HCT116 (cell line): Measurements from ENCODE around the gene IL6ST. TPM values are rescaled to one million over a fixed set of nuclear protein-coding genes. Genes with fewer than 3 reads are reported as not detected.
A peak's percentile ranks its signal among the peaks of the same experiment; 100 is the strongest.

ENCODE experiments used
- ATAC-seq: fragments of 200-7000 bp; cut with Tn5 transposase; 2 replicates; pipeline ENCODE4 v1.9.1; 2020; ENCODE audit warnings: mild to moderate bottlenecking, moderate library complexity
- BruUV-seq: library from RNA; stranded (reverse); fragments of 400-500 nt; replicated peaks from 2 replicates; lab custom pipeline; 2021; lab: Mats Ljungman, UMichigan
- CTCF ChIA-PET: fragments of 300-600 bp; sonication (Branson Sonifier 250); formaldehyde crosslinking; loops from one replicate; lab custom pipeline; 2021; ENCODE audit warnings: antibody characterized with exemption; lab: Charles Lee
- POLR2A ChIA-PET: fragments of 300-600, 350-600 bp; sonication (Branson Sonifier 250); formaldehyde crosslinking; loops from one replicate; lab custom pipeline; 2021; ENCODE audit warnings: antibody characterized with exemption; lab: Charles Lee
- RAD21 ChIA-PET, 2 experiments: fragments of 300-600 bp; sonication (Branson Sonifier 250); formaldehyde crosslinking; loops; one replicate each; lab custom pipeline; 2023; ENCODE audit warnings: low total read pairs in 2 of 2; ENCODE audit not compliant: uncharacterized antibody in 2 of 2, unreplicated experiment in 2 of 2, low non-redundant PET in 1 of 2; lab: Charles Lee
- DNase-seq: peaks from one replicate; pipeline ENCODE4 v3.0.0-alpha.2; 2010; ENCODE audit warnings: low read depth, low spot score
- H2AFZ ChIP-seq: fragments of 200-600 bp; shearing (Covaris generic), sonication (generic); 2 replicates; pipeline ENCODE4 v1.6.1; 2017; ENCODE audit warnings: low read depth, mixed run types, mixed read lengths, antibody characterized with exemption, low read length; ENCODE audit not compliant: poor library complexity, severe bottlenecking
- H3K27ac ChIP-seq: 2 replicates; pipeline ENCODE4 v1.5.1; 2012; ENCODE audit warnings: low read depth, low read length
- H3K27me3 ChIP-seq: fragments of 200-600 bp; sonication (generic); 2 replicates; pipeline ENCODE4 v1.6.1; 2016; ENCODE audit warnings: mixed run types, low read length, mixed read lengths; ENCODE audit not compliant: insufficient read depth
- H3K36me3 ChIP-seq, 2 experiments: fragments of 200-500 bp in 1 of 2; fragments of 200-600 bp in 1 of 2; sonication (Bioruptor generic) in 1 of 2; sonication (generic) in 1 of 2; 2 replicates each; pipeline versions ENCODE4 v1.5.1 to v1.6.1; 2014 to 2016; ENCODE audit warnings: low read length in 2 of 2, inconsistent platforms in 1 of 2, mixed read lengths in 1 of 2, mixed run types in 1 of 2; ENCODE audit not compliant: insufficient read depth in 2 of 2, control insufficient read depth in 1 of 2
- H3K4me1 ChIP-seq, 2 experiments: fragments of 200-600 bp in 1 of 2; sonication (generic) in 1 of 2; 2 replicates each; pipeline versions ENCODE4 v1.5.1 to v1.6.1; 2012 to 2017; ENCODE audit warnings: low read length in 2 of 2, inconsistent platforms in 1 of 2, mild to moderate bottlenecking in 1 of 2, mixed read lengths in 1 of 2, mixed run types in 1 of 2, moderate library complexity in 1 of 2; ENCODE audit not compliant: insufficient read depth in 2 of 2, control insufficient read depth in 1 of 2
- H3K4me2 ChIP-seq: fragments of 200-600 bp; sonication (generic); 2 replicates; pipeline ENCODE4 v1.6.1; 2017; ENCODE audit warnings: mixed run types, low read length, mixed read lengths
- H3K4me3 ChIP-seq, 2 experiments: fragments of 200-600 bp in 1 of 2; sonication (generic) in 1 of 2; replicated peaks in 1 of 2; 2 replicates each; pipeline ENCODE4 v1.5.1; 2011 to 2016; ENCODE audit warnings: low read length in 2 of 2, control low read depth in 1 of 2, low read depth in 1 of 2, mild to moderate bottlenecking in 1 of 2, mixed read lengths in 1 of 2, mixed run types in 1 of 2
- H3K79me2 ChIP-seq: fragments of 200-600 bp; sonication (generic); 2 replicates; pipeline ENCODE4 v1.6.1; 2017; ENCODE audit warnings: mild to moderate bottlenecking, mixed run types, low read length, moderate library complexity, mixed read lengths; ENCODE audit not compliant: insufficient read depth
- H3K9ac ChIP-seq: fragments of 200-600 bp; sonication (generic); 2 replicates; pipeline ENCODE4 v1.6.1; 2016; ENCODE audit warnings: low read length, mixed read lengths
- H3K9me2 ChIP-seq: fragments of 200-600 bp; sonication (generic), shearing (Covaris generic); 2 replicates; pipeline ENCODE4 v1.6.1; 2017; ENCODE audit warnings: mixed run types, mild to moderate bottlenecking, moderate library complexity; ENCODE audit not compliant: insufficient read depth
- H3K9me3 ChIP-seq, 2 experiments: fragments of 200-500 bp in 1 of 2; fragments of 200-600 bp in 1 of 2; sonication (Bioruptor generic) in 1 of 2; sonication (generic) in 1 of 2; 2 replicates each; pipeline ENCODE4 v1.6.1; 2014 to 2017; ENCODE audit warnings: low read length in 2 of 2, mixed read lengths in 2 of 2, inconsistent platforms in 1 of 2, low read depth in 1 of 2, mild to moderate bottlenecking in 1 of 2, mixed run types in 1 of 2, moderate library complexity in 1 of 2; ENCODE audit not compliant: control insufficient read depth in 1 of 2, insufficient read depth in 1 of 2
- H4K20me1 ChIP-seq: fragments of 200-600 bp; sonication (generic), shearing (Covaris generic); 2 replicates; pipeline ENCODE4 v1.6.1; 2017; ENCODE audit warnings: mixed run types, mild to moderate bottlenecking, moderate library complexity; ENCODE audit not compliant: insufficient read depth
- ATF3 ChIP-seq: IDR thresholded peaks from 2 replicates; pipeline ENCODE4 v1.6.1; 2012
- CEBPB ChIP-seq: IDR thresholded peaks from 2 replicates; pipeline ENCODE4 v1.6.1; 2012; ENCODE audit warnings: low read depth
- CTCF ChIP-seq, 3 experiments: fragments of 200-600 bp in 1 of 3; sonication (generic) in 1 of 3; IDR thresholded peaks in 2 of 3; conservative IDR thresholded peaks in 1 of 3; 2 replicates each; pipeline ENCODE4 v1.5.1; 2012 to 2017; ENCODE audit warnings: low read depth in 2 of 3, low read length in 2 of 3, antibody characterized with exemption in 1 of 3, borderline replicate concordance in 1 of 3, control low read depth in 1 of 3, mild to moderate bottlenecking in 1 of 3, mixed read lengths in 1 of 3, mixed run types in 1 of 3, moderate library complexity in 1 of 3; ENCODE audit not compliant: insufficient read depth in 1 of 3
- EGR1 ChIP-seq: IDR thresholded peaks from 2 replicates; pipeline ENCODE4 v1.6.1; 2012; ENCODE audit warnings: low read depth
- ELF1 ChIP-seq: IDR thresholded peaks from 2 replicates; pipeline ENCODE4 v1.6.1; 2012; ENCODE audit warnings: low read depth, borderline replicate concordance
- EZH2 ChIP-seq: fragments of 200-600 bp; sonication (generic); IDR thresholded peaks from 2 replicates; pipeline ENCODE4 v1.6.1; 2017; ENCODE audit warnings: antibody characterized with exemption, mixed run types
- EZH2phosphoT487 ChIP-seq: fragments of 200-600 bp; IDR thresholded peaks from 2 replicates; pipeline ENCODE4 v1.6.1; 2018; ENCODE audit warnings: antibody characterized with exemption, borderline replicate concordance
- POLR2A ChIP-seq: IDR thresholded peaks from 2 replicates; pipeline ENCODE4 v1.7.0; 2011; ENCODE audit warnings: borderline replicate concordance; ENCODE audit not compliant: insufficient read depth, insufficient read length; ENCODE audit errors: extremely low read depth
- POLR2AphosphoS5 ChIP-seq: IDR thresholded peaks from 2 replicates; pipeline ENCODE4 v1.6.1; 2011; ENCODE audit warnings: mild to moderate bottlenecking, low read depth, low read length, moderate library complexity
- SP1 ChIP-seq: IDR thresholded peaks from 2 replicates; pipeline ENCODE4 v1.6.1; 2012; ENCODE audit warnings: low read depth
- SRF ChIP-seq: IDR thresholded peaks from 2 replicates; pipeline ENCODE4 v1.6.1; 2012; ENCODE audit warnings: low read depth
- YY1 ChIP-seq: IDR thresholded peaks from 2 replicates; pipeline ENCODE4 v1.6.1; 2011; ENCODE audit warnings: low read length, low read depth, moderate library complexity, mild to moderate bottlenecking; ENCODE audit not compliant: insufficient replicate concordance; ENCODE audit errors: extremely low read depth
- ZFX ChIP-seq: fragments of 450-650 bp; IDR thresholded peaks from 2 replicates; pipeline ENCODE4 v1.6.1; 2017
- ZNF274 ChIP-seq: fragments of 200-500 bp; sonication (Bioruptor generic); IDR thresholded peaks from 2 replicates; pipeline ENCODE4 v1.6.1; 2014; ENCODE audit warnings: mild to moderate bottlenecking, low read depth, low read length, inconsistent platforms
- intact Hi-C: fragments of 100-400 bp; cut with micrococcal nuclease; formaldehyde crosslinking; loops from 2 replicates; pipeline ENCODE4 v1.10.0; 2022
- total RNA-seq: library from RNA; stranded (reverse); gene quantifications from one replicate; pipeline ENCODE4 v1.2.1, GENCODE V29; 2021; ENCODE audit not compliant: unreplicated experiment
- TF ChIP-seq, protein P1 (sequence below): IDR thresholded peaks from 2 replicates; pipeline ENCODE4 v1.6.1; 2011; ENCODE audit warnings: mild to moderate bottlenecking, low read length, moderate library complexity; ENCODE audit not compliant: insufficient replicate concordance; ENCODE audit errors: extremely low read depth
- TF ChIP-seq, protein P2 (sequence below): IDR thresholded peaks from 2 replicates; pipeline ENCODE4 v1.6.1; 2012

IL6ST gene
- total RNA-seq, 1 experiment from 2014 or later: 26.5 TPM

- H3K4me2 ChIP-seq: no peak overlapping the region
- H3K27ac ChIP-seq: no peak overlapping the region
- peak overlapping the region; percentile 6 for H2AFZ ChIP-seq
- TF ChIP-seq, protein P1, sequence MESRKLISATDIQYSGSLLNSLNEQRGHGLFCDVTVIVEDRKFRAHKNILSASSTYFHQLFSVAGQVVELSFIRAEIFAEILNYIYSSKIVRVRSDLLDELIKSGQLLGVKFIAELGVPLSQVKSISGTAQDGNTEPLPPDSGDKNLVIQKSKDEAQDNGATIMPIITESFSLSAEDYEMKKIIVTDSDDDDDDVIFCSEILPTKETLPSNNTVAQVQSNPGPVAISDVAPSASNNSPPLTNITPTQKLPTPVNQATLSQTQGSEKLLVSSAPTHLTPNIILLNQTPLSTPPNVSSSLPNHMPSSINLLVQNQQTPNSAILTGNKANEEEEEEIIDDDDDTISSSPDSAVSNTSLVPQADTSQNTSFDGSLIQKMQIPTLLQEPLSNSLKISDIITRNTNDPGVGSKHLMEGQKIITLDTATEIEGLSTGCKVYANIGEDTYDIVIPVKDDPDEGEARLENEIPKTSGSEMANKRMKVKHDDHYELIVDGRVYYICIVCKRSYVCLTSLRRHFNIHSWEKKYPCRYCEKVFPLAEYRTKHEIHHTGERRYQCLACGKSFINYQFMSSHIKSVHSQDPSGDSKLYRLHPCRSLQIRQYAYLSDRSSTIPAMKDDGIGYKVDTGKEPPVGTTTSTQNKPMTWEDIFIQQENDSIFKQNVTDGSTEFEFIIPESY: no peak
- no peak for TF ChIP-seq POLR2A
- TF ChIP-seq, protein P2, sequence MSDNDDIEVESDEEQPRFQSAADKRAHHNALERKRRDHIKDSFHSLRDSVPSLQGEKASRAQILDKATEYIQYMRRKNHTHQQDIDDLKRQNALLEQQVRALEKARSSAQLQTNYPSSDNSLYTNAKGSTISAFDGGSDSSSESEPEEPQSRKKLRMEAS: no peak
- no peak for TF ChIP-seq EGR1
- TF ChIP-seq CTCF (IDR thresholded peaks at IDR 0.05 in 2 of 3, conservative IDR thresholded peaks at IDR 0.05 in 1 of 3; ENCODE audit: borderline replicate concordance in 1 of 3, insufficient read depth in 1 of 3, low read depth in 2 of 3, low read length in 2 of 3): no peak
- no peak for TF ChIP-seq ZFX
- no peak for TF ChIP-seq ZNF274
- TF ChIP-seq YY1: no peak
- TF ChIP-seq POLR2AphosphoS5: no peak
- TF ChIP-seq ATF3: no peak
- TF ChIP-seq SRF: no peak
- no peak for TF ChIP-seq CEBPB
- TF ChIP-seq EZH2: no peak
- TF ChIP-seq EZH2phosphoT487: no peak
- TF ChIP-seq ELF1: no peak
- TF ChIP-seq SP1: no peak
- no peaks in the 10 kb centered on the region for H3K4me1 ChIP-seq
- no peaks in the 10 kb centered on the region for H3K27me3 ChIP-seq
- H3K9ac ChIP-seq: no peak overlapping the region
- DNase-seq (no peak), ATAC-seq (no peak)
- no TSS peak for BruUV-seq
- intact Hi-C loops: no loop called here
- no peaks in the 10 kb centered on the region for H3K9me2 ChIP-seq
- H3K9me3 ChIP-seq: no peaks in the 10 kb centered on the region
- H3K36me3 ChIP-seq: no peaks in the 10 kb centered on the region
- H3K79me2 ChIP-seq: no peaks in the 10 kb centered on the region
- CTCF ChIA-PET: no interaction called here
- no peaks in the 10 kb centered on the region for H4K20me1 ChIP-seq
- POLR2A ChIA-PET: no interaction called here
- RAD21 ChIA-PET: no interaction called here
- no peak overlapping the region for H3K4me3 ChIP-seq
Observed at GRCh38 chr5:56019306-56020272, 24.8 kb upstream of the IL6ST start.
